ENCODE results near the gene BEGAIN. TPM values are rescaled to one million over a fixed set of nuclear protein-coding genes. Genes with fewer than 3 reads are reported as not detected.

The BEGAIN gene
- total and polyA plus RNA-seq, 4 donors: 0.28 to 2.6 (median 1.00) TPM

DNA sequence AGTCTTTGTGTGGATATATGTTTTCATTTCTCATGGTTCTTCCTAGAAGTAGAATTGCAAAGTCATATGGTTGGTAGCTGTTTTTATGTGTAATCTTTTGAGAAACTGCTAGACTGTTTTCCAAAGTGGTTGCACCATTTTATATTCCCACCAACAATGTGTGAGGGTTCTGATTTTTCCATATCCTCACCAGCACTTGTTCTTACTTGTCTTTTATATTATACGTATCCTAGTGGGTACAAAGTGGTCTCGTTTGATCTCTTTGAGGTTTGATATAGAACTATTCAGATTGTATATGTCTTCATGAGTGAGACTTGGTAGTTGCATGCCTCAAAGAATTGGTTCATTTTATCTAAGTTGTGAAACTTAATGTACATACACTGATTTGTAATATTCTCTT is 91.3 kb downstream of the BEGAIN start:
- Histone ChIP-seq H3K27me3 (ENCODE audit: control insufficient read depth in 1 of 2, insufficient read depth in 2 of 2, low read length in 1 of 2) (no peaks in the 10 kb centered on the region), H3K9me3 (ENCODE audit: control insufficient read depth, low read length) (no peaks in the 10 kb centered on the region), H3K36me3 (ENCODE audit: control insufficient read depth in 1 of 2, insufficient read depth in 2 of 2, low read length in 1 of 2) (no peaks in the 10 kb centered on the region), H3K4me1 (ENCODE audit: control insufficient read depth in 1 of 2, insufficient read depth in 2 of 2, low read length in 2 of 2) (no peaks in the 10 kb centered on the region), H3K4me3 (ENCODE audit: low read length in 2 of 2) (no peak overlapping the region), H3K27ac (ENCODE audit: low read depth in 1 of 2, low read length in 2 of 2) (no peak overlapping the region)
- ATAC-seq (ENCODE audit: low FRiP score) (no peak), DNase-seq (no peak)
- 96 to 97% methylated on average over 2 of the region's 2 CpGs for WGBS, 2 donors
- intact Hi-C loops (cut with DNase I): no loop called here

DNA sequence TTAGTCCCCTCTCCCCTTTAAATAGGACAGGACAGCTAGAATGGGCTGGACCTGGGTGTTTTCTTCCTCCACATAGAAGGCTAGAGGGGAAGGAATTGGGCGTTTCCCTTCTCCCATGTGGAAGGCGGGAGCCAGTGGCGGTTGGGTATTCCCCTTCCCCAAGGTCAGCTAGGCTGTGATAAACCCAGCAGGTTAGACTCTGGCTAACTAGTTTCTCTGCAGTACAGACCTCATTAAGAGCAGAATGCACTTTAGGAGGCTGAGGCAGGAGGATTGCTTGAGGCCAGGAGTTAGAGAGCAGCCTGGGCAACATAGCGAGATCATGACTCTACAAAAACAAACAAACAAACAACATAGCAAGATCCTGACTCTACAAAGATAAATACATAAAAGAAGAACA is 92.6 kb downstream of the BEGAIN start:
- H3K4me3 ChIP-seq (ENCODE audit: low read length in 2 of 2): no peak overlapping the region
- H3K9me3 ChIP-seq (ENCODE audit: control insufficient read depth, low read length): no peaks in the 10 kb centered on the region
- 91 to 95% methylated on average over 4 of the region's 4 CpGs for WGBS, 2 donors
- no peaks in the 10 kb centered on the region for H3K4me1 ChIP-seq (ENCODE audit: control insufficient read depth in 1 of 2, insufficient read depth in 2 of 2, low read length in 2 of 2)
- intact Hi-C loops (cut with DNase I): no loop called here
- H3K27ac ChIP-seq (ENCODE audit: low read depth in 1 of 2, low read length in 2 of 2): no peak overlapping the region
- no peak for DNase-seq
- no peak for ATAC-seq (ENCODE audit: low FRiP score)
- H3K27me3 ChIP-seq (ENCODE audit: control insufficient read depth in 1 of 2, insufficient read depth in 2 of 2, low read length in 1 of 2): no peaks in the 10 kb centered on the region
- no peaks in the 10 kb centered on the region for H3K36me3 ChIP-seq (ENCODE audit: control insufficient read depth in 1 of 2, insufficient read depth in 2 of 2, low read length in 1 of 2)

DNA sequence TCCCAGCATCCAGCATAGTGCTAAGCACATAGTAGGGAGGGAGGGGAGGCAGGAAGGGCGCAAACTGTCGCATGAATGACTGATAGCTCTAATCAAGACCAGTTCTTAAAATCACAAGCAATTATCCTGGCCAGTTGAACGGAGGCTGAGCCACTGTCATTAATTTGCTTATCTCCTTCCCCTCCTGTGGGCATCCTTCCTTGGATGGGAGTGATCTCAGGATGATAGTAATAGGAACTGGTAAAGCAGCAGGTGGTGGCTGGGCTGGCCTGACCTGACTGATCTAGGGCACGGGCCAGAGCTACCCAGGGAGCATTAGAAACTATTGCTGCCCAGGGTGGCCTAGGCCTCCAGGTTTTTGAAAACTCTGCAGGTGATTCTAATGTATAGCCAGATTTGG is 97.0 kb downstream of the BEGAIN start:
- Histone ChIP-seq H3K27ac (ENCODE audit: low read depth in 1 of 2, low read length in 2 of 2) (no peak overlapping the region), H3K4me3 (ENCODE audit: low read length in 2 of 2) (no peak overlapping the region), H3K4me1 (ENCODE audit: control insufficient read depth in 1 of 2, insufficient read depth in 2 of 2, low read length in 2 of 2) (no peaks in the 10 kb centered on the region), H3K36me3 (ENCODE audit: control insufficient read depth in 1 of 2, insufficient read depth in 2 of 2, low read length in 1 of 2) (no peaks in the 10 kb centered on the region), H3K27me3 (ENCODE audit: control insufficient read depth in 1 of 2, insufficient read depth in 2 of 2, low read length in 1 of 2) (no peaks in the 10 kb centered on the region), H3K9me3 (ENCODE audit: control insufficient read depth, low read length) (no peaks in the 10 kb centered on the region)
- DNase-seq (no peak), ATAC-seq (ENCODE audit: low FRiP score) (no peak)
- WGBS, 2 donors: 88 to 93% methylated on average over 4 of the region's 4 CpGs
- intact Hi-C loops (cut with DNase I): no loop called here

DNA sequence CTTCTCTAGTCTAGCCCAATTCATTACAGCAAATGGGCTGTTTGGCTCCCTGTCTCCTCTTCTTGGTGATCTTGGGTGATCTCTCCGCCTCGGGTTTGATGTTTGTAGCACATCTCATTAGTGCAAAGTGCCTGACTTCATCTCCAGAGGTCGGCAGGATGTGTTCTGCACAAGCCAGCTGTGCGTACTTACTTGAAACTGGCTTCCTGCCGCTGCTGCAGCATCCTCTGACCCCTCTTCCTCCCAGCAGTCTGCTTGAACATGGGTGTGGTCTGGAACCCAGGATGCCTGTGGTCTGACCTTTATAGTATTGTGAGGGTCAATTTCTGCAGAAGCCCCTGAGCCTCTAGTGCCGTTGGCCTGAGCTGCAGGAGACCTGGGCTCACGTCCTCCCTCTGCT is 99.2 kb downstream of the BEGAIN start:
- no peak for DNase-seq

GRCh38 chr14:100487304-100487703 is 99.9 kb downstream of the BEGAIN start:
- no peaks in the 10 kb centered on the region for H3K9me3 ChIP-seq (ENCODE audit: control insufficient read depth, low read length)
- H3K27ac ChIP-seq (ENCODE audit: low read depth in 1 of 2, low read length in 2 of 2): no peak overlapping the region
- DNase-seq (no peak), ATAC-seq (ENCODE audit: low FRiP score) (no peak)
- intact Hi-C loops (cut with DNase I): no loop called here
- no peak overlapping the region for H3K4me3 ChIP-seq (ENCODE audit: low read length in 2 of 2)
- H3K4me1 ChIP-seq (ENCODE audit: control insufficient read depth in 1 of 2, insufficient read depth in 2 of 2, low read length in 2 of 2): no peaks in the 10 kb centered on the region
- no peaks in the 10 kb centered on the region for H3K27me3 ChIP-seq (ENCODE audit: control insufficient read depth in 1 of 2, insufficient read depth in 2 of 2, low read length in 1 of 2)
- no peaks in the 10 kb centered on the region for H3K36me3 ChIP-seq (ENCODE audit: control insufficient read depth in 1 of 2, insufficient read depth in 2 of 2, low read length in 1 of 2)

More for the DNA sequence above, 99.2 kb downstream of the BEGAIN start:
- no peak overlapping the region for H3K4me3 ChIP-seq (ENCODE audit: low read length in 2 of 2)
- H3K4me1 ChIP-seq (ENCODE audit: control insufficient read depth in 1 of 2, insufficient read depth in 2 of 2, low read length in 2 of 2): no peaks in the 10 kb centered on the region
- WGBS, 2 donors: 63 to 69% methylated on average over 7 of the region's 7 CpGs
- no peak for ATAC-seq (ENCODE audit: low FRiP score)
- H3K36me3 ChIP-seq (ENCODE audit: control insufficient read depth in 1 of 2, insufficient read depth in 2 of 2, low read length in 1 of 2): no peaks in the 10 kb centered on the region
- no peaks in the 10 kb centered on the region for H3K9me3 ChIP-seq (ENCODE audit: control insufficient read depth, low read length)
- no peak overlapping the region for H3K27ac ChIP-seq (ENCODE audit: low read depth in 1 of 2, low read length in 2 of 2)
- intact Hi-C loops (cut with DNase I): no loop called here
- no peaks in the 10 kb centered on the region for H3K27me3 ChIP-seq (ENCODE audit: control insufficient read depth in 1 of 2, insufficient read depth in 2 of 2, low read length in 1 of 2)

Other genes with a start within 250 kb of the BEGAIN start
- 1 to 10 TPM; 8.3 to 8.8 TPM for gene WDR25, start 210.9 kb downstream of the BEGAIN start, total RNA-seq
- 1 to 10 TPM; 5.1 to 7.3 TPM for gene WDR25, start 210.9 kb downstream of the BEGAIN start, polyA plus RNA-seq
- gene DLK1, start 139.5 kb upstream of the BEGAIN start, total RNA-seq: not detected
- gene DLK1, start 139.5 kb upstream of the BEGAIN start, polyA plus RNA-seq: under 1 TPM in 1 of 2 donors, not detected in 1; 0.13 TPM
- 100 to 1,000 TPM in 1 of 2 donors, 10 to 100 TPM in 1; 51.2 to 246 TPM for gene MEG3, start 238.7 kb upstream of the BEGAIN start, total RNA-seq
- gene MEG3, start 238.7 kb upstream of the BEGAIN start, polyA plus RNA-seq: 100 to 1,000 TPM in 1 of 2 donors, 10 to 100 TPM in 1; 21.4 to 454 TPM

All from aorta (tissue), 5 donors.